HG02970 (cell line): ENCODE measurements around the gene KRI1.

Experiments
- ATAC-seq: cut with Tn5 transposase; IDR thresholded peaks from one replicate; pipeline ENCODE4 v1.9.1; 2021; ENCODE audit warnings: mild to moderate bottlenecking, moderate library complexity, moderate number of reproducible peaks; ENCODE audit not compliant: unreplicated experiment, low FRiP score

Gene KRI1

GRCh38 chr19:10565567-10566407 lies at the start of gene KRI1:
KRI1 (minus strand) TSS chr19:10566010; CDS start chr19:10565999, 11 bp downstream.
- ATAC-seq = peak; percentile 50

GRCh38 chr19:10612499-10613119 lies 46.8 kb upstream of the KRI1 start:
- no peak for ATAC-seq

- ATAC-seq = no peak
Observed at GRCh38 chr19:10611907-10612306, 46.1 kb upstream of the KRI1 start.

GRCh38 chr19:10604460-10604980 lies 38.7 kb upstream of the KRI1 start:
- peak; percentile 12 for ATAC-seq

GRCh38 chr19:10603873-10604459 lies 38.2 kb upstream of the KRI1 start:
- ATAC-seq = peak; percentile 27

- ATAC-seq = peak; percentile 33
Observed at GRCh38 chr19:10603084-10603872, 37.5 kb upstream of the KRI1 start.

- ATAC-seq = peak; percentile 59
Observed at GRCh38 chr19:10602330-10603083, 36.7 kb upstream of the KRI1 start.

- ATAC-seq = no peak
Observed at GRCh38 chr19:10601999-10602329, 36.2 kb upstream of the KRI1 start.

GRCh38 chr19:10600149-10600548 lies 34.3 kb upstream of the KRI1 start:
- ATAC-seq = no peak

GRCh38 chr19:10593820-10594637 lies 28.2 kb upstream of the KRI1 start:
- ATAC-seq = no peak

GRCh38 chr19:10593148-10593547 lies 27.3 kb upstream of the KRI1 start:
- no peak for ATAC-seq

GRCh38 chr19:10587839-10588150 lies 22.0 kb upstream of the KRI1 start:
- no peak for ATAC-seq

GRCh38 chr19:10587022-10587838 lies 21.4 kb upstream of the KRI1 start, which contains the start of gene AP1M2:
AP1M2 (minus strand) TSS chr19:10587312; CDS start chr19:10587231, 81 bp downstream.
- no peak for ATAC-seq

- ATAC-seq = no peak
Observed at GRCh38 chr19:10586396-10586795, 20.6 kb upstream of the KRI1 start.

- no peak for ATAC-seq
Observed at GRCh38 chr19:10583036-10583776, 17.4 kb upstream of the KRI1 start.

- no peak for ATAC-seq
Observed at GRCh38 chr19:10582091-10582490, 16.3 kb upstream of the KRI1 start.

GRCh38 chr19:10580979-10581631 lies 15.3 kb upstream of the KRI1 start:
- ATAC-seq = no peak
